Measurements from ENCODE around the gene HAPLN2.

DNA sequence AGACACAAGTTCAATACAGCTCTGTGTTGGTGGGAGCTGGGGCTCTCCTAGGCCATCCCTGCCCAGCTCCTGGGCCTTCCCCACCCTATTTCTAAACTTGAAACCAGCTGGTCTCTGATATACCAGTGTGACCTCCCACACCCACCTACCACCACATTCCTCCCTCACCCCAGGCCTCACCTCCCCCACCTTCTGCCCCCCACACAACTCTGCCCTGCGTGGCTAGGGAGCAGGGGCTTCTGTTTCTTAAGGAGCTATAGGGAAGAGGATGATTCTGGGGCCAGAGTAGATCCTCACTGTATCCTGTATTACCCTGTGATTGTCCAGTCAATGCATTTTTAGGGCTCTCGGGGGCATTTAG, 41.5 kb downstream of the HAPLN2 start:
- TF ChIP-seq CTCF (IDR thresholded peaks at IDR 0.05) (no peak), EZH2 (IDR thresholded peaks at IDR 0.05; ENCODE audit: borderline replicate concordance, insufficient read depth, low read depth, low read length, poor library complexity, severe bottlenecking) (no peak)

Data from B cell (primary cell).